ENCODE data around the gene SPTBN4.
A peak's percentile ranks its signal among the peaks of the same experiment; 100 is the strongest.
"Not testable (repeated sequence)": the region's sequence is repeated elsewhere in the genome, so short reads cannot be mapped to it uniquely, and the experiment has no call there.

Gene SPTBN4

GRCh38 chr19:40510526-40511115 lies 43.8 kb downstream of the SPTBN4 start:
- no peak for DNase-seq

- DNase-seq = no peak
These were observed 44.7 kb downstream of the SPTBN4 start for GRCh38 chr19:40511487-40511886.

GRCh38 chr19:40512110-40512472 lies 45.3 kb downstream of the SPTBN4 start:
- DNase-seq = no peak

- no peak for DNase-seq
These were observed 45.9 kb downstream of the SPTBN4 start for GRCh38 chr19:40512473-40513344.

GRCh38 chr19:40513345-40513678 lies 46.5 kb downstream of the SPTBN4 start:
- no peak for DNase-seq

GRCh38 chr19:40513741-40514315 lies 47.0 kb downstream of the SPTBN4 start:
- no peak for DNase-seq

GRCh38 chr19:40517248-40517647 lies 50.4 kb downstream of the SPTBN4 start:
- DNase-seq = no peak

- DNase-seq = no peak
These were observed 52.8 kb downstream of the SPTBN4 start for GRCh38 chr19:40519352-40520322.

- DNase-seq = no peak
These were observed 54.5 kb downstream of the SPTBN4 start for GRCh38 chr19:40521276-40521675.

GRCh38 chr19:40521900-40522299 lies 55.1 kb downstream of the SPTBN4 start:
- not testable (repeated sequence) for DNase-seq

- peak; percentile 63 for DNase-seq
These were observed 56.7 kb downstream of the SPTBN4 start for GRCh38 chr19:40523322-40524047.

GRCh38 chr19:40524133-40524549 lies 57.3 kb downstream of the SPTBN4 start:
- no peak for DNase-seq

GRCh38 chr19:40524655-40525054 lies 57.9 kb downstream of the SPTBN4 start:
- DNase-seq = no peak

- no peak for DNase-seq
These were observed 58.6 kb downstream of the SPTBN4 start for GRCh38 chr19:40525234-40526051.

GRCh38 chr19:40528078-40528477 lies 61.3 kb downstream of the SPTBN4 start:
- DNase-seq = no peak

- no peak for DNase-seq
These were observed 61.8 kb downstream of the SPTBN4 start for GRCh38 chr19:40528533-40529092.

GRCh38 chr19:40529093-40529954 lies 62.5 kb downstream of the SPTBN4 start:
- peak; percentile 98 for DNase-seq

GRCh38 chr19:40530091-40530901 lies 63.5 kb downstream of the SPTBN4 start:
- no peak for DNase-seq

GRCh38 chr19:40533508-40533907 lies 66.7 kb downstream of the SPTBN4 start:
- DNase-seq = no peak

All from activated CD8-positive, alpha-beta memory T cell treated with anti-CD3 and anti-CD28 coated beads for 24 hours (primary cell).